ENCODE results near the gene TRIO.

- no peak for TF ChIP-seq CTCF (IDR thresholded peaks at IDR 0.05)
- TF ChIP-seq EP300 (IDR thresholded peaks at IDR 0.05): no peak
Observed at GRCh38 chr5:14109041-14109747, 33.9 kb upstream of the TRIO start.

All from upper lobe of left lung (tissue), 4 donors.